ENCODE measurements around the gene BCAT1.
"Not testable (repeated sequence)": the region's sequence is repeated elsewhere in the genome, so short reads cannot be mapped to it uniquely, and the experiment has no call there.

Gene BCAT1

GRCh38 chr12:24956351-24956750 is 7.5 kb upstream of the BCAT1 start:
- DNase-seq: not testable (repeated sequence)

- DNase-seq: no peak
Observed at GRCh38 chr12:24955853-24956252, 7.0 kb upstream of the BCAT1 start.

GRCh38 chr12:24955389-24955788 is 6.5 kb upstream of the BCAT1 start:
- DNase-seq: no peak

- DNase-seq: no peak
Observed at GRCh38 chr12:24954261-24954660, 5.4 kb upstream of the BCAT1 start.

- no peak for DNase-seq
Observed at GRCh38 chr12:24952389-24952788, 3.5 kb upstream of the BCAT1 start.

- no peak for DNase-seq
Observed at GRCh38 chr12:24950231-24950834, 1.4 kb upstream of the BCAT1 start.

GRCh38 chr12:24948420-24948756 is 513 bp downstream of the BCAT1 start:
- DNase-seq: peak; percentile 18

- no peak for DNase-seq
Observed at GRCh38 chr12:24947541-24948419, 1.1 kb downstream of the BCAT1 start.

- no peak for DNase-seq
Observed at GRCh38 chr12:24945845-24946244, 3.1 kb downstream of the BCAT1 start.

- no peak for DNase-seq
Observed at GRCh38 chr12:24945039-24945438, 3.9 kb downstream of the BCAT1 start.

GRCh38 chr12:24944601-24944975 is 4.3 kb downstream of the BCAT1 start:
- no peak for DNase-seq

- DNase-seq: no peak
Observed at GRCh38 chr12:24943947-24944600, 4.8 kb downstream of the BCAT1 start.

GRCh38 chr12:24940157-24940556 is 8.7 kb downstream of the BCAT1 start:
- DNase-seq: no peak

- not testable (repeated sequence) for DNase-seq
Observed at GRCh38 chr12:24939551-24939950, 9.3 kb downstream of the BCAT1 start.

- no peak for DNase-seq
Observed at GRCh38 chr12:24938341-24938740, 10.6 kb downstream of the BCAT1 start.

- DNase-seq: no peak
Observed at GRCh38 chr12:24937553-24938244, 11.2 kb downstream of the BCAT1 start.

GRCh38 chr12:24933694-24934407 is 15.1 kb downstream of the BCAT1 start:
- no peak for DNase-seq

GRCh38 chr12:24931666-24932405 is 17.1 kb downstream of the BCAT1 start:
- no peak for DNase-seq

- no peak for DNase-seq
Observed at GRCh38 chr12:24929953-24930352, 18.9 kb downstream of the BCAT1 start.

- DNase-seq: not testable (repeated sequence)
Observed at GRCh38 chr12:24928533-24929306, 20.2 kb downstream of the BCAT1 start.

- no peak for DNase-seq
Observed at GRCh38 chr12:24928131-24928530, 20.8 kb downstream of the BCAT1 start.
